SU-DHL-6 (cell line): Measurements from ENCODE around the gene ADNP2.

Experiments used
- H2AFZ ChIP-seq: fragments of 200-600 bp; sonication (generic); 2 replicates; pipeline ENCODE4 v1.6.1; 2014; ENCODE audit warnings: low read depth, mild to moderate bottlenecking, moderate library complexity, mixed read lengths, antibody characterized with exemption, low read length; ENCODE audit not compliant: severe bottlenecking
- H3F3A ChIP-seq: fragments of 200-600 bp; shearing (Covaris generic); 2 replicates; pipeline ENCODE4 v1.6.0; 2016; ENCODE audit warnings: antibody characterized with exemption, mild to moderate bottlenecking; ENCODE audit not compliant: insufficient read depth
- H3K27ac ChIP-seq: fragments of 200-600 bp; sonication (generic); 2 replicates; pipeline ENCODE4 v1.5.1; 2016; ENCODE audit warnings: low read depth, mild to moderate bottlenecking, low read length, moderate library complexity, mixed read lengths
- H3K27me3 ChIP-seq: fragments of 200-600 bp; sonication (generic), shearing (Covaris generic); 2 replicates; pipeline ENCODE4 v1.6.0; 2014; ENCODE audit warnings: mild to moderate bottlenecking, low read length
- H3K36me3 ChIP-seq: fragments of 200-600 bp; sonication (generic); 2 replicates; pipeline ENCODE4 v1.6.1; 2014; ENCODE audit warnings: mild to moderate bottlenecking, low read length, mixed read lengths
- H3K4me2 ChIP-seq: fragments of 300-600, 200-600 bp; shearing (Covaris generic), sonication (generic); 2 replicates; pipeline ENCODE4 v1.6.0; 2014; ENCODE audit warnings: low read length, low read depth, mild to moderate bottlenecking; ENCODE audit not compliant: poor library complexity, severe bottlenecking
- H3K4me3 ChIP-seq: fragments of 200-600 bp; sonication (generic); 2 replicates; pipeline ENCODE4 v1.5.1; 2014; ENCODE audit warnings: antibody characterized with exemption, low read length, mild to moderate bottlenecking, mixed read lengths; ENCODE audit not compliant: insufficient read depth, poor library complexity, severe bottlenecking
- H3K79me2 ChIP-seq: fragments of 200-600 bp; sonication (generic); 2 replicates; pipeline ENCODE4 v1.6.1; 2014; ENCODE audit warnings: mild to moderate bottlenecking, low read length, moderate library complexity; ENCODE audit not compliant: insufficient read depth
- H3K9ac ChIP-seq: fragments of 200-600 bp; sonication (generic); 2 replicates; pipeline ENCODE4 v1.7.0; 2014; ENCODE audit warnings: mild to moderate bottlenecking, low read length
- H3K9me2 ChIP-seq: fragments of 200-600 bp; sonication (generic); replicated peaks from 2 replicates; pipeline ENCODE4 v1.6.1; 2014; ENCODE audit warnings: low read length; ENCODE audit not compliant: insufficient read depth
- H3K9me3 ChIP-seq: fragments of 200-600 bp; sonication (generic); 2 replicates; pipeline ENCODE4 v1.6.1; 2014; ENCODE audit warnings: low read length, mixed read lengths; ENCODE audit not compliant: insufficient read depth
- H4K20me1 ChIP-seq: fragments of 200-600 bp; sonication (generic); 2 replicates; pipeline ENCODE4 v1.6.1; 2014; ENCODE audit warnings: low read depth, mild to moderate bottlenecking, antibody characterized with exemption, low read length, moderate library complexity, mixed read lengths
- CTCF ChIP-seq: fragments of 200-600 bp; sonication (generic); IDR thresholded peaks from one replicate; pipeline ENCODE4 v1.5.1; 2017; ENCODE audit warnings: antibody characterized with exemption, mild to moderate bottlenecking, low read length, moderate library complexity; ENCODE audit not compliant: insufficient read depth, poor library complexity, severe bottlenecking
- EZH2phosphoT487 ChIP-seq: fragments of 200-600 bp; sonication (generic), shearing (Covaris generic); conservative IDR thresholded peaks from 2 replicates; pipeline ENCODE4 v1.6.1; 2018; ENCODE audit warnings: mild to moderate bottlenecking, antibody characterized with exemption, low read length, moderate library complexity, mixed read lengths

The ADNP2 gene

DNA sequence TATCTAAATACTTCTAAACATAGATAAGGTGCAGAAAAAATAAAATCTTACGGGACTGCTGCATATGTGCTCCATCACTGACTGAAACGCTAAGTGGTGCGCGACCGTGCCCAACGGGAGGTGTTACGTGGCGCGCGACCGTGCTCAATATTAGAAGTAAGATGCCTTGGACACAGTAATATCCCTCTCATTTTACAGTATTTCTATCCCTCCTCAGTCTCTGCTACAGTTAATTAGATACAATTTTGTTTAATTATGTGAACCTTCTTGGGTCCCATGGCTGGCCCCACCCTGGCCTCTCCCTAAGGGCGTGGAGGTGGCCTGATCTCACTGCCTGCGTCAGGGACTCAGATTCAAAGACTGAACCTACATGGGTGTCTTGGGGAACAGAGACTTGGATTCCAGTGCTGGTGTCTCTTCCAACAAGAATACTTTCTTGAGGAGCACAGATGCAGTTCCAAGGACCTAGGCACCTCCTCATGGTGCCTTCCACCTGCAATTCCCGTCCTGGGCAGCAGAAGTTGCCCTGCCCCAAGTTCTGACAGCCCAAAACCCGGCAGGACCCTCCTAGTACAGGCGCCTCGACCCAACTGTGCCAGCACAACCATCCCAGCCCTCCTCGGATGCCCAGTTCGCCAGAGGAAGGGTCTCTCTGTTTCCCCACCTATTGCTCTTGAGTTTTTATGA, 79.0 kb downstream of the ADNP2 start:
- Histone ChIP-seq H3K36me3 (no peaks in the 10 kb centered on the region), H3K27me3 (no peaks in the 10 kb centered on the region), H3F3A (no peaks in the 10 kb centered on the region), H3K9me2 (no peaks in the 10 kb centered on the region), H3K27ac (no peak overlapping the region), H3K9me3 (no peaks in the 10 kb centered on the region), H3K79me2 (no peaks in the 10 kb centered on the region), H3K9ac (no peak overlapping the region), H4K20me1 (no peaks in the 10 kb centered on the region), H3K4me3 (no peak overlapping the region), H3K4me2 (no peak overlapping the region), H2AFZ (no peak overlapping the region)
- no peak for TF ChIP-seq EZH2phosphoT487
- TF ChIP-seq CTCF: no peak

GRCh38 chr18:80188643-80189530, 79.8 kb downstream of the ADNP2 start:
- Histone ChIP-seq H3K9ac (no peak overlapping the region), H3K9me3 (no peaks in the 10 kb centered on the region), H3K9me2 (no peaks in the 10 kb centered on the region), H3F3A (no peaks in the 10 kb centered on the region), H3K36me3 (no peaks in the 10 kb centered on the region), H3K4me3 (no peak overlapping the region), H3K4me2 (no peak overlapping the region), H3K27ac (no peak overlapping the region), H3K27me3 (no peaks in the 10 kb centered on the region), H2AFZ (no peak overlapping the region), H3K79me2 (no peaks in the 10 kb centered on the region), H4K20me1 (no peaks in the 10 kb centered on the region)
- no peak for TF ChIP-seq CTCF
- TF ChIP-seq EZH2phosphoT487: no peak

DNA sequence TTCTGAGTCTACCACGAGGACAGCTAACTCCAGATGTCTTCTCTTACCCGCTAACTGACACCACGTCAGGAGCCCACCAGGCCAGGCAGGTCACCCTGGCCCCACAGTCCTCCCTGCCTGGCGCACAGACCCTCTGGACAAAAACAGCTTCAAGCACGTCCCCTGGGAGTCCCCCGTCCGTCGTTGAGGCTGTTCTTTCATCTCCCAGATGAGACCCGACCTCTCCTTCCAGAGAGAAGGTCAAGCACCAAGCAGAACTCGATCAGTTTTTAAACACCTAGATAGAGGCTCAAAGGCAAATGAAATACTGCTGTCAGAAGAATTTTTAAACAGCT, 80.4 kb downstream of the ADNP2 start:
- no peaks in the 10 kb centered on the region for H3K36me3 ChIP-seq
- H3K27me3 ChIP-seq: no peaks in the 10 kb centered on the region
- no peak overlapping the region for H3K4me3 ChIP-seq
- no peak overlapping the region for H3K4me2 ChIP-seq
- no peak overlapping the region for H3K9ac ChIP-seq
- H4K20me1 ChIP-seq: no peaks in the 10 kb centered on the region
- no peak overlapping the region for H3K27ac ChIP-seq
- H2AFZ ChIP-seq: no peak overlapping the region
- H3K9me3 ChIP-seq: no peaks in the 10 kb centered on the region
- H3K9me2 ChIP-seq: no peaks in the 10 kb centered on the region
- H3K79me2 ChIP-seq: no peaks in the 10 kb centered on the region
- no peaks in the 10 kb centered on the region for H3F3A ChIP-seq
- TF ChIP-seq EZH2phosphoT487 (no peak), CTCF (no peak)
